Endothelial cell of umbilical vein (primary cell): ENCODE results near the gene CDKL5. TPM values are rescaled to one million over a fixed set of nuclear protein-coding genes. Genes with fewer than 3 reads are reported as not detected.

Source experiments
- BruUV-seq: library from RNA; stranded (reverse); fragments of 400-500 nt; replicated peaks from 2 replicates; lab custom pipeline; 2021; lab: Mats Ljungman, UMichigan
- CTCF ChIA-PET: fragments of 300-600, 350-600 bp; sonication (Branson Sonifier 250); formaldehyde crosslinking; loops from one replicate; lab custom pipeline; 2021; ENCODE audit warnings: antibody characterized with exemption, inconsistent platforms; lab: Charles Lee
- POLR2A ChIA-PET: fragments of 300-600, 350-600 bp; sonication (Branson Sonifier 250); formaldehyde crosslinking; loops from one replicate; lab custom pipeline; 2021; ENCODE audit warnings: antibody characterized with exemption, inconsistent platforms; lab: Charles Lee
- DNase-seq: peaks from one replicate; pipeline ENCODE4 v3.0.0-alpha.2; 2011; ENCODE audit warnings: low read depth, low spot score
- FAIRE-seq: peaks from 2 replicates; lab custom pipeline; 2011; peaks lifted over from hg19 to GRCh38; lab: Jason Lieb, UNC
- H2AFZ ChIP-seq: 2 replicates; pipeline ENCODE4 v1.6.0; 2012; ENCODE audit warnings: low read depth, low read length, control low read depth, inconsistent platforms
- H3K27ac ChIP-seq: 2 replicates; pipeline ENCODE4 v1.5.1; 2011; ENCODE audit warnings: low read depth, mild to moderate bottlenecking, control low read depth, low read length, moderate library complexity; ENCODE audit not compliant: insufficient read depth
- H3K27me3 ChIP-seq, 2 experiments: 2 replicates each; pipeline versions ENCODE4 v1.6.0 to v1.6.1; 2011; ENCODE audit warnings: low read length in 2 of 2, mixed read lengths in 1 of 2; ENCODE audit not compliant: control insufficient read depth in 2 of 2, insufficient read depth in 2 of 2
- H3K36me3 ChIP-seq, 2 experiments: 2 replicates in 1 of 2; 3 replicates in 1 of 2; pipeline ENCODE4 v1.5.1; 2011; ENCODE audit warnings: low read length in 2 of 2, mild to moderate bottlenecking in 1 of 2, moderate library complexity in 1 of 2; ENCODE audit not compliant: control insufficient read depth in 2 of 2, insufficient read depth in 2 of 2; ENCODE audit errors: extremely low read depth in 1 of 2
- H3K4me1 ChIP-seq: 3 replicates; pipeline ENCODE4 v1.5.1; 2011; ENCODE audit warnings: mild to moderate bottlenecking, low read length; ENCODE audit not compliant: control insufficient read depth, insufficient read depth; ENCODE audit errors: extremely low read depth
- H3K4me2 ChIP-seq: 2 replicates; pipeline ENCODE4 v1.6.1; 2011; ENCODE audit warnings: low read length, control low read depth, mixed read lengths; ENCODE audit not compliant: insufficient read depth
- H3K4me3 ChIP-seq, 3 experiments: fragments of 200-600 bp in 1 of 3; sonication (generic), shearing (Covaris generic) in 1 of 3; replicated peaks in 1 of 3; 2 replicates each; pipeline ENCODE4 v1.5.1; 2011 to 2016; ENCODE audit warnings: control low read depth in 3 of 3, low read length in 3 of 3, mild to moderate bottlenecking in 2 of 3, inconsistent platforms in 1 of 3, low read depth in 1 of 3, moderate library complexity in 1 of 3; ENCODE audit not compliant: insufficient read depth in 1 of 3
- H3K79me2 ChIP-seq: 2 replicates; pipeline ENCODE4 v1.6.0; 2012; ENCODE audit warnings: low read length, inconsistent platforms; ENCODE audit not compliant: control insufficient read depth, insufficient read depth
- H3K9ac ChIP-seq: replicated peaks from 2 replicates; pipeline ENCODE3; 2011; ENCODE audit warnings: low read length, control low read depth; ENCODE audit not compliant: insufficient read depth; ENCODE audit errors: extremely low read depth
- H3K9me1 ChIP-seq: replicated peaks from 3 replicates; pipeline ENCODE4 v1.6.0; 2011; ENCODE audit warnings: mild to moderate bottlenecking, low read length; ENCODE audit not compliant: control insufficient read depth, insufficient read depth; ENCODE audit errors: extremely low read depth
- H3K9me3 ChIP-seq: replicated peaks from 2 replicates; pipeline ENCODE4 v1.5.1; 2012; ENCODE audit warnings: low read length, inconsistent platforms; ENCODE audit not compliant: control insufficient read depth, insufficient read depth
- H4K20me1 ChIP-seq: replicated peaks from 2 replicates; pipeline ENCODE3; 2011; ENCODE audit warnings: mild to moderate bottlenecking, low read length; ENCODE audit not compliant: control insufficient read depth, insufficient read depth; ENCODE audit errors: extremely low read depth
- EZH2 ChIP-seq: IDR thresholded peaks from 2 replicates; pipeline ENCODE4 v1.6.1; 2012; ENCODE audit warnings: borderline replicate concordance, low read depth, mild to moderate bottlenecking, moderate library complexity, low read length, inconsistent platforms; ENCODE audit not compliant: severe bottlenecking
- FOS ChIP-seq: IDR thresholded peaks from 2 replicates; pipeline ENCODE4 v1.6.1; 2011; ENCODE audit warnings: mild to moderate bottlenecking, low read length, moderate library complexity, borderline replicate concordance; ENCODE audit not compliant: insufficient read depth
- GATA2 ChIP-seq: IDR thresholded peaks from 2 replicates; pipeline ENCODE4 v1.7.0; 2011; ENCODE audit warnings: low read depth, mild to moderate bottlenecking, moderate library complexity, mixed read lengths, low read length; ENCODE audit not compliant: insufficient read length, insufficient read depth
- JUN ChIP-seq: IDR thresholded peaks from 2 replicates; pipeline ENCODE4 v1.6.1; 2011; ENCODE audit warnings: borderline replicate concordance, low read depth; ENCODE audit not compliant: insufficient read length, insufficient read depth
- MYC ChIP-seq: IDR thresholded peaks from one replicate; pipeline ENCODE4 v1.6.1; 2011; ENCODE audit warnings: mild to moderate bottlenecking, low read depth, low read length
- POLR2A ChIP-seq: IDR thresholded peaks from 2 replicates; pipeline ENCODE4 v1.6.1; 2012; ENCODE audit warnings: low read depth, mild to moderate bottlenecking, control low read depth, low read length
- POLR2AphosphoS5 ChIP-seq: IDR thresholded peaks from 2 replicates; pipeline ENCODE4 v1.6.1; 2012; ENCODE audit warnings: low read depth, mild to moderate bottlenecking, control low read depth, low read length, moderate library complexity; ENCODE audit not compliant: insufficient read depth
- dilution Hi-C: fragments of 300-500 bp; cut with MboI; formaldehyde crosslinking; loops from one replicate; pipeline ENCODE4 v1.15.0; 2019; ENCODE audit warnings: low sequenced_read_pairs; ENCODE audit not compliant: extremely low pct_ligation_motif_present
- intact Hi-C: fragments of 100-400 bp; cut with micrococcal nuclease; formaldehyde crosslinking; loops from one replicate; pipeline ENCODE4 v1.10.0; 2022
- polyA plus RNA-seq, 4 experiments: library from polyadenylated mRNA; depleted of rRNA in 3 of 4; stranded (reverse) in 3 of 4; unstranded in 1 of 4; fragments of >200 nt; gene quantifications; 2 replicates each; pipeline versions ENCODE4 v1.2.1 to v1.2.3, GENCODE V29; 2011 to 2012; ENCODE audit warnings: missing spikeins in 1 of 4
- total RNA-seq: library from RNA; stranded (reverse); gene quantifications from 2 replicates; pipeline ENCODE4 v1.2.3, GENCODE V29; 2021
- TF ChIP-seq, protein P1 (sequence below), 2 donors: IDR thresholded peaks; 1 replicate in 1 of 2; 2 replicates in 1 of 2; pipeline ENCODE4 v1.5.1; 2011; ENCODE audit warnings: low read length in 2 of 2, mild to moderate bottlenecking in 2 of 2, moderate library complexity in 2 of 2, control low read depth in 1 of 2, inconsistent platforms in 1 of 2, low read depth in 1 of 2; ENCODE audit not compliant: insufficient read depth in 1 of 2; ENCODE audit errors: extremely low read depth in 1 of 2
- TF ChIP-seq, protein P2 (sequence below): IDR thresholded peaks from 2 replicates; pipeline ENCODE4 v1.6.1; 2011; ENCODE audit not compliant: insufficient read depth, insufficient read length

CDKL5 gene
- total and polyA plus RNA-seq, 2 donors (not counting 3 experiments of a cell fraction or from before 2014, with no cell fraction given): 1.5 to 4.3 TPM

DNA sequence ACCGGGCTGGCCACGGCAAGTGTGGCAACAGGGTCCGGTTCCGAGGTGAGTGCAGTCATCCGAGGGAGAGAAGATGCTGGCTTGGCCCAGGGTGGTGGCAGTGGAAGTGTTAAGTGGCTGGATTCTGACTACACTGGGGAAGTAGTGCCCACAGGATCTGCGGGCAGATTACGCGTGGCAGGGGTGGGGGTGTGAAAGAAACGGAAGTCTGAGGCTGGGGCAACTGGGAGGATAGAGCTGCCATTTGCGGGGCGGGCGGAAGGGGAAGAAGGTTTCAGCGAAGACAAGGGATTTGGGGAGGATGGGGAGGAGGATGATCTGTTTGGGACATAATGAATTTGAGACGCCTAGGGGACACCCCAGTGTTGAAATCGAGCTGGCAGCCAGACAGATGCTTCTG lies 241.2 kb downstream of the CDKL5 start:
- FAIRE-seq: no peak
- intact Hi-C loops (no loop called here), dilution Hi-C loops (no loop called here)
- Histone ChIP-seq H3K36me3 (no peaks in the 10 kb centered on the region), H3K9ac (no peak overlapping the region), H4K20me1 (no peaks in the 10 kb centered on the region), H3K4me3 (no peak overlapping the region), H3K27me3 (no peaks in the 10 kb centered on the region), H3K9me3 (no peaks in the 10 kb centered on the region), H3K9me1 (no peaks in the 10 kb centered on the region), H3K4me1 (no peaks in the 10 kb centered on the region), H3K79me2 (no peaks in the 10 kb centered on the region), H3K4me2 (no peak overlapping the region), H3K27ac (no peak overlapping the region), H2AFZ (no peak overlapping the region)
- TF ChIP-seq GATA2: no peak
- no peak for TF ChIP-seq POLR2AphosphoS5
- TF ChIP-seq FOS: no peak
- TF ChIP-seq JUN: no peak
- no peak for TF ChIP-seq EZH2
- TF ChIP-seq MYC: no peak
- TF ChIP-seq, protein P1, sequence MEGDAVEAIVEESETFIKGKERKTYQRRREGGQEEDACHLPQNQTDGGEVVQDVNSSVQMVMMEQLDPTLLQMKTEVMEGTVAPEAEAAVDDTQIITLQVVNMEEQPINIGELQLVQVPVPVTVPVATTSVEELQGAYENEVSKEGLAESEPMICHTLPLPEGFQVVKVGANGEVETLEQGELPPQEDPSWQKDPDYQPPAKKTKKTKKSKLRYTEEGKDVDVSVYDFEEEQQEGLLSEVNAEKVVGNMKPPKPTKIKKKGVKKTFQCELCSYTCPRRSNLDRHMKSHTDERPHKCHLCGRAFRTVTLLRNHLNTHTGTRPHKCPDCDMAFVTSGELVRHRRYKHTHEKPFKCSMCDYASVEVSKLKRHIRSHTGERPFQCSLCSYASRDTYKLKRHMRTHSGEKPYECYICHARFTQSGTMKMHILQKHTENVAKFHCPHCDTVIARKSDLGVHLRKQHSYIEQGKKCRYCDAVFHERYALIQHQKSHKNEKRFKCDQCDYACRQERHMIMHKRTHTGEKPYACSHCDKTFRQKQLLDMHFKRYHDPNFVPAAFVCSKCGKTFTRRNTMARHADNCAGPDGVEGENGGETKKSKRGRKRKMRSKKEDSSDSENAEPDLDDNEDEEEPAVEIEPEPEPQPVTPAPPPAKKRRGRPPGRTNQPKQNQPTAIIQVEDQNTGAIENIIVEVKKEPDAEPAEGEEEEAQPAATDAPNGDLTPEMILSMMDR (IDR thresholded peaks at IDR 0.05; ENCODE audit: extremely low read depth in 1 of 2, insufficient read depth in 1 of 2, low read depth in 1 of 2, low read length in 2 of 2): no peak
- TF ChIP-seq, protein P2, sequence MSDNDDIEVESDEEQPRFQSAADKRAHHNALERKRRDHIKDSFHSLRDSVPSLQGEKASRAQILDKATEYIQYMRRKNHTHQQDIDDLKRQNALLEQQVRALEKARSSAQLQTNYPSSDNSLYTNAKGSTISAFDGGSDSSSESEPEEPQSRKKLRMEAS: no peak
- TF ChIP-seq POLR2A: no peak
- no peak for DNase-seq
- ChIA-PET POLR2A (no interaction called here), CTCF (no interaction called here)
- BruUV-seq: no TSS peak
